Measurements from ENCODE around the gene IFNA14. TPM values are rescaled to one million over a fixed set of nuclear protein-coding genes. Genes with fewer than 3 reads are reported as not detected.

Gene IFNA14
- total RNA-seq, 1 experiment from 2014 or later: not detected

DNA sequence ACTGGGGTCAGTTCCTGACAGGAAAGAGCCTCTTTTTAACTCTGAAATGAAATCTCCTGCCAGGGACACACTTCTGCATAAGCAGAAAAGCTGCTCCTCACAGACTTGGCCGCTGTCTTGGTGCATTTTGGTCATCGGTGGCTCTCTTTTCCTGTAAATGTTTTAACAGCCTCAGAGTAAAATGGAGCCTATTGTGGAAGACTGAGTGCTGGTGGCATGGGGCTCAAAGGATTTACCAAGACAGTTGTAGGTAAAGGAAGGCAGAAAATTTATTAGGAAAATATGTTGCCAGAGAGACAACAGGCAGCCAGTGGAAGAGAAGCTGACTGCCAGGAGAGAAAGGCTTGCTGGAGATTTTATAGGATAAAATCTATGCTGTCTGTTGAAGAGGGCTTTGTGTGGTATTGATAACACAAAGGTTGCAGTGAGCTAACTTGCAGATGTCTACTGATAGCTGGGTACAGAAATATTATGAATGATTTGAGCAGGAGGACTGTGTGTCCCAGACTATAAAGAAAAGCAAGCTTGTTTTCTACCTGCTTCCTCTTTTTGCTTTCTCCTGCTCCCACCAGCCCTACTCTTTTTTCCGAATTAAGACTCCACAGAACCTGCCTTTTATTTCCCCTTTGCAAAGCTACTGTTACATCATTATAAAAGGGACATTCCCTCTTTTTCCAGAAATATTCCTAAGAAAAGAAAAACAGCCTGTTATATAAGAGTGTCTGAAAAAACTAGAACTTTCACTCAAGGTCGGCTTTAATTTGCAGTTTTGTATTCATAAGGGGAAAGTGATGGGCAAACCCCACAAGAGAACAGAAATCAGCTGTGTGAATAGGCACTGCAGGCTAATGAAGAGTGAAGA is 27.9 kb upstream of the IFNA14 start:
- ChIA-PET CTCF (interaction anchor here (0.9 to 1.7 kb wide), 4 partner anchors 15 to 188 kb away, joined by 3 to 6 read pairs (median 4); no protein-coding TSS in a partner anchor), POLR2A (no interaction called here)
- TF ChIP-seq EMX1 (CRISPR knock-in tag; IDR thresholded peaks at IDR 0.05) (no peak), PRRX2 (CRISPR knock-in tag; IDR thresholded peaks at IDR 0.05) (no peak), TP53 (CRISPR knock-in tag; IDR thresholded peaks at IDR 0.05) (no peak), MXD4 (CRISPR knock-in tag; IDR thresholded peaks at IDR 0.05; ENCODE audit: borderline replicate concordance) (no peak), ETV6 (CRISPR knock-in tag; IDR thresholded peaks at IDR 0.05) (no peak), ZNF219 (CRISPR knock-in tag; IDR thresholded peaks at IDR 0.05; ENCODE audit: borderline replicate concordance) (no peak), KAT7 (CRISPR knock-in tag; IDR thresholded peaks at IDR 0.05; ENCODE audit: borderline replicate concordance) (no peak), ZNF416 (CRISPR knock-in tag; IDR thresholded peaks at IDR 0.05) (no peak), ZNF263 (CRISPR knock-in tag; IDR thresholded peaks at IDR 0.05; ENCODE audit: low read depth) (no peak), RORB (CRISPR knock-in tag; IDR thresholded peaks at IDR 0.05) (no peak), CREB1 (CRISPR knock-in tag; IDR thresholded peaks at IDR 0.05) (no peak), NFE2L1 (CRISPR knock-in tag; IDR thresholded peaks at IDR 0.05) (no peak), TEAD1 (CRISPR knock-in tag; IDR thresholded peaks at IDR 0.05) (no peak), FOXJ3 (CRISPR knock-in tag; IDR thresholded peaks at IDR 0.05; ENCODE audit: borderline replicate concordance) (no peak), NR1H2 (CRISPR knock-in tag; IDR thresholded peaks at IDR 0.05) (no peak)
- TF ChIP-seq, protein P1, sequence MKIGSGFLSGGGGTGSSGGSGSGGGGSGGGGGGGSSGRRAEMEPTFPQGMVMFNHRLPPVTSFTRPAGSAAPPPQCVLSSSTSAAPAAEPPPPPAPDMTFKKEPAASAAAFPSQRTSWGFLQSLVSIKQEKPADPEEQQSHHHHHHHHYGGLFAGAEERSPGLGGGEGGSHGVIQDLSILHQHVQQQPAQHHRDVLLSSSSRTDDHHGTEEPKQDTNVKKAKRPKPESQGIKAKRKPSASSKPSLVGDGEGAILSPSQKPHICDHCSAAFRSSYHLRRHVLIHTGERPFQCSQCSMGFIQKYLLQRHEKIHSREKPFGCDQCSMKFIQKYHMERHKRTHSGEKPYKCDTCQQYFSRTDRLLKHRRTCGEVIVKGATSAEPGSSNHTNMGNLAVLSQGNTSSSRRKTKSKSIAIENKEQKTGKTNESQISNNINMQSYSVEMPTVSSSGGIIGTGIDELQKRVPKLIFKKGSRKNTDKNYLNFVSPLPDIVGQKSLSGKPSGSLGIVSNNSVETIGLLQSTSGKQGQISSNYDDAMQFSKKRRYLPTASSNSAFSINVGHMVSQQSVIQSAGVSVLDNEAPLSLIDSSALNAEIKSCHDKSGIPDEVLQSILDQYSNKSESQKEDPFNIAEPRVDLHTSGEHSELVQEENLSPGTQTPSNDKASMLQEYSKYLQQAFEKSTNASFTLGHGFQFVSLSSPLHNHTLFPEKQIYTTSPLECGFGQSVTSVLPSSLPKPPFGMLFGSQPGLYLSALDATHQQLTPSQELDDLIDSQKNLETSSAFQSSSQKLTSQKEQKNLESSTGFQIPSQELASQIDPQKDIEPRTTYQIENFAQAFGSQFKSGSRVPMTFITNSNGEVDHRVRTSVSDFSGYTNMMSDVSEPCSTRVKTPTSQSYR (CRISPR knock-in tag; IDR thresholded peaks at IDR 0.05): no peak
- TF ChIP-seq, protein P2, sequence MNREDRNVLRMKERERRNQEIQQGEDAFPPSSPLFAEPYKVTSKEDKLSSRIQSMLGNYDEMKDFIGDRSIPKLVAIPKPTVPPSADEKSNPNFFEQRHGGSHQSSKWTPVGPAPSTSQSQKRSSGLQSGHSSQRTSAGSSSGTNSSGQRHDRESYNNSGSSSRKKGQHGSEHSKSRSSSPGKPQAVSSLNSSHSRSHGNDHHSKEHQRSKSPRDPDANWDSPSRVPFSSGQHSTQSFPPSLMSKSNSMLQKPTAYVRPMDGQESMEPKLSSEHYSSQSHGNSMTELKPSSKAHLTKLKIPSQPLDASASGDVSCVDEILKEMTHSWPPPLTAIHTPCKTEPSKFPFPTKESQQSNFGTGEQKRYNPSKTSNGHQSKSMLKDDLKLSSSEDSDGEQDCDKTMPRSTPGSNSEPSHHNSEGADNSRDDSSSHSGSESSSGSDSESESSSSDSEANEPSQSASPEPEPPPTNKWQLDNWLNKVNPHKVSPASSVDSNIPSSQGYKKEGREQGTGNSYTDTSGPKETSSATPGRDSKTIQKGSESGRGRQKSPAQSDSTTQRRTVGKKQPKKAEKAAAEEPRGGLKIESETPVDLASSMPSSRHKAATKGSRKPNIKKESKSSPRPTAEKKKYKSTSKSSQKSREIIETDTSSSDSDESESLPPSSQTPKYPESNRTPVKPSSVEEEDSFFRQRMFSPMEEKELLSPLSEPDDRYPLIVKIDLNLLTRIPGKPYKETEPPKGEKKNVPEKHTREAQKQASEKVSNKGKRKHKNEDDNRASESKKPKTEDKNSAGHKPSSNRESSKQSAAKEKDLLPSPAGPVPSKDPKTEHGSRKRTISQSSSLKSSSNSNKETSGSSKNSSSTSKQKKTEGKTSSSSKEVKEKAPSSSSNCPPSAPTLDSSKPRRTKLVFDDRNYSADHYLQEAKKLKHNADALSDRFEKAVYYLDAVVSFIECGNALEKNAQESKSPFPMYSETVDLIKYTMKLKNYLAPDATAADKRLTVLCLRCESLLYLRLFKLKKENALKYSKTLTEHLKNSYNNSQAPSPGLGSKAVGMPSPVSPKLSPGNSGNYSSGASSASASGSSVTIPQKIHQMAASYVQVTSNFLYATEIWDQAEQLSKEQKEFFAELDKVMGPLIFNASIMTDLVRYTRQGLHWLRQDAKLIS (CRISPR knock-in tag; IDR thresholded peaks at IDR 0.05; ENCODE audit: borderline replicate concordance): no peak
- TF ChIP-seq, protein P3, sequence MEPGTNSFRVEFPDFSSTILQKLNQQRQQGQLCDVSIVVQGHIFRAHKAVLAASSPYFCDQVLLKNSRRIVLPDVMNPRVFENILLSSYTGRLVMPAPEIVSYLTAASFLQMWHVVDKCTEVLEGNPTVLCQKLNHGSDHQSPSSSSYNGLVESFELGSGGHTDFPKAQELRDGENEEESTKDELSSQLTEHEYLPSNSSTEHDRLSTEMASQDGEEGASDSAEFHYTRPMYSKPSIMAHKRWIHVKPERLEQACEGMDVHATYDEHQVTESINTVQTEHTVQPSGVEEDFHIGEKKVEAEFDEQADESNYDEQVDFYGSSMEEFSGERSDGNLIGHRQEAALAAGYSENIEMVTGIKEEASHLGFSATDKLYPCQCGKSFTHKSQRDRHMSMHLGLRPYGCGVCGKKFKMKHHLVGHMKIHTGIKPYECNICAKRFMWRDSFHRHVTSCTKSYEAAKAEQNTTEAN (CRISPR knock-in tag; IDR thresholded peaks at IDR 0.05): no peak
- H3K4me1 Mint-ChIP-seq: no peaks in the 10 kb centered on the region
- ATAC-seq: no peak
- DNase-seq (ENCODE audit: low spot score): no peak
- H3K36me3 Mint-ChIP-seq: no peaks in the 10 kb centered on the region
- no peak overlapping the region for H3K4me3 Mint-ChIP-seq
- no peak overlapping the region for H3K27ac Mint-ChIP-seq
- H3K9me3 Mint-ChIP-seq: no peaks in the 10 kb centered on the region; the same call in 1 of the 2 replicates
- peaks cover 97% of the 10 kb centered on the region for H3K27me3 Mint-ChIP-seq (ENCODE audit: low read depth)
